A673 (cell line): ENCODE data around the gene KCNK3. TPM values are rescaled to one million over a fixed set of nuclear protein-coding genes. Genes with fewer than 3 reads are reported as not detected.

Experiments
- BruUV-seq: library from RNA; stranded (reverse); fragments of 400-500 nt; replicated peaks from 2 replicates; lab custom pipeline; 2021; lab: Mats Ljungman, UMichigan
- CTCF ChIA-PET: fragments of 300-600 bp; sonication (Branson Sonifier 250); formaldehyde crosslinking; loops from one replicate; lab custom pipeline; 2022; ENCODE audit warnings: antibody characterized with exemption; lab: Charles Lee
- POLR2A ChIA-PET: fragments of 300-600 bp; sonication (Branson Sonifier 250); formaldehyde crosslinking; loops from one replicate; lab custom pipeline; 2022; ENCODE audit warnings: antibody characterized with exemption; ENCODE audit not compliant: low non-redundant PET; lab: Charles Lee
- DNase-seq: peaks from one replicate; pipeline ENCODE4 v3.0.0-alpha.2; 2015; ENCODE audit warnings: low spot score
- H3K27ac ChIP-seq: fragments of 200-600 bp; sonication (generic); 2 replicates; pipeline ENCODE4 v1.5.1; 2016; ENCODE audit warnings: mixed run types, low read depth, mild to moderate bottlenecking, mixed read lengths, antibody characterized with exemption, low read length; ENCODE audit not compliant: poor library complexity, severe bottlenecking
- H3K27me3 ChIP-seq: fragments of 200-600 bp; sonication (generic); replicated peaks from 2 replicates; pipeline ENCODE4 v1.6.1; 2017; ENCODE audit warnings: mixed run types, low read depth, mild to moderate bottlenecking, mixed read lengths, antibody characterized with exemption, low read length; ENCODE audit not compliant: insufficient read depth, poor library complexity
- H3K36me3 ChIP-seq: fragments of 200-600 bp; sonication (generic); 2 replicates; pipeline ENCODE4 v1.6.1; 2016; ENCODE audit warnings: mixed run types, mild to moderate bottlenecking, mixed read lengths, antibody characterized with exemption, low read length; ENCODE audit not compliant: insufficient read depth, poor library complexity, severe bottlenecking
- H3K4me1 ChIP-seq: fragments of 200-600 bp; sonication (generic); 2 replicates; pipeline ENCODE4 v1.6.1; 2017; ENCODE audit warnings: mixed run types, mild to moderate bottlenecking, mixed read lengths, antibody characterized with exemption, low read length; ENCODE audit not compliant: insufficient read depth, poor library complexity, severe bottlenecking
- H3K4me3 ChIP-seq: fragments of 200-600 bp; sonication (generic); 2 replicates; pipeline ENCODE4 v1.5.1; 2016; ENCODE audit warnings: low read depth, mixed run types, mild to moderate bottlenecking, mixed read lengths, low read length; ENCODE audit not compliant: poor library complexity, severe bottlenecking
- H3K9me3 ChIP-seq: fragments of 200-600 bp; sonication (generic); 2 replicates; pipeline ENCODE4 v1.6.1; 2016; ENCODE audit warnings: mixed run types, low read depth, mild to moderate bottlenecking, mixed read lengths, antibody characterized with exemption, low read length; ENCODE audit not compliant: poor library complexity, severe bottlenecking
- CTCF ChIP-seq: fragments of 300-800, 200-600 bp; sonication (generic); conservative IDR thresholded peaks from 2 replicates; pipeline ENCODE4 v1.5.1; 2017; ENCODE audit warnings: low read depth, mild to moderate bottlenecking, antibody characterized with exemption, low read length, moderate library complexity, mixed read lengths
- EZH2 ChIP-seq: fragments of 200-600 bp; sonication (generic); IDR thresholded peaks from 2 replicates; pipeline ENCODE4 v1.6.1; 2017; ENCODE audit warnings: borderline replicate concordance, low read depth, mild to moderate bottlenecking, mixed read lengths, antibody characterized with exemption, low read length; ENCODE audit not compliant: poor library complexity, severe bottlenecking
- intact Hi-C: fragments of 100-400 bp; cut with micrococcal nuclease; formaldehyde crosslinking; loops from one replicate; pipeline ENCODE4 v1.10.0; 2022; ENCODE audit not compliant: unreplicated experiment
- total RNA-seq: library from RNA; stranded (reverse); gene quantifications from 2 replicates; pipeline ENCODE4 v1.2.3, GENCODE V29; 2021

KCNK3 gene
- total RNA-seq, 1 experiment from 2014 or later = 0.13 TPM

- POLR2A ChIA-PET = no interaction called here
- Histone ChIP-seq H3K27ac (no peak overlapping the region), H3K36me3 (no peaks in the 10 kb centered on the region), H3K27me3 (no peaks in the 10 kb centered on the region), H3K9me3 (no peaks in the 10 kb centered on the region), H3K4me3 (no peak overlapping the region), H3K4me1 (no peaks in the 10 kb centered on the region)
- DNase-seq = no peak
- BruUV-seq = no TSS peak
- TF ChIP-seq EZH2 (no peak), CTCF (no peak)
- CTCF ChIA-PET = no interaction called here
- intact Hi-C loops = no loop called here
Measured at GRCh38 chr2:26737221-26737620, 44.7 kb downstream of the KCNK3 start.

GRCh38 chr2:26738481-26738880, 46.0 kb downstream of the KCNK3 start:
- Histone ChIP-seq H3K4me1 (no peaks in the 10 kb centered on the region), H3K9me3 (no peaks in the 10 kb centered on the region), H3K27me3 (no peaks in the 10 kb centered on the region), H3K27ac (no peak overlapping the region), H3K36me3 (no peaks in the 10 kb centered on the region), H3K4me3 (no peak overlapping the region)
- TF ChIP-seq CTCF = no peak
- no peak for TF ChIP-seq EZH2
- no peak for DNase-seq
- POLR2A ChIA-PET = no interaction called here
- CTCF ChIA-PET = no interaction called here
- BruUV-seq = no TSS peak
- intact Hi-C loops = no loop called here

GRCh38 chr2:26739514-26739913, 47.0 kb downstream of the KCNK3 start:
- Histone ChIP-seq H3K9me3 (no peaks in the 10 kb centered on the region), H3K4me3 (no peak overlapping the region), H3K36me3 (no peaks in the 10 kb centered on the region), H3K27ac (no peak overlapping the region), H3K27me3 (no peaks in the 10 kb centered on the region), H3K4me1 (no peaks in the 10 kb centered on the region)
- no peak for DNase-seq
- ChIA-PET CTCF (interaction anchor here (1.2 kb wide), 1 partner anchor 134 kb away, joined by 13 read pairs; no protein-coding TSS in a partner anchor), POLR2A (no interaction called here)
- intact Hi-C loops = no loop called here
- TF ChIP-seq EZH2 (no peak), CTCF (no peak)
- BruUV-seq = no TSS peak
